Ovary (tissue), 9 donors: ENCODE results near the gene KCNMA1. TPM values are rescaled to one million over a fixed set of nuclear protein-coding genes. Genes with fewer than 3 reads are reported as not detected.

Source experiments
- DNase-seq, 5 donors: peaks; one replicate each; pipeline ENCODE4 v3.0.0-alpha.2; 2019 to 2020
- H3K27ac ChIP-seq, 2 donors: fragments of 200-600 bp; one replicate each; pipeline versions ENCODE4 v1.5.1 to v1.8.0; 2019 to 2022
- H3K27me3 ChIP-seq: fragments of 200-600 bp; one replicate; pipeline ENCODE4 v1.8.0; 2022
- H3K36me3 ChIP-seq: fragments of 200-600 bp; sonication (generic); one replicate; pipeline ENCODE4 v1.5.1; 2019
- H3K4me1 ChIP-seq: one replicate; pipeline ENCODE4 v1.8.1; 2013; ENCODE audit warnings: mild to moderate bottlenecking, moderate library complexity; ENCODE audit not compliant: insufficient read depth
- H3K4me3 ChIP-seq: fragments of 200-600 bp; sonication (generic); one replicate; pipeline ENCODE4 v1.5.1; 2017
- H3K9me3 ChIP-seq, 2 donors: fragments of 200-600 bp in 1 of 2; sonication (generic) in 1 of 2; one replicate each; pipeline versions ENCODE4 v1.5.1 to v1.8.1; 2013 to 2019; ENCODE audit warnings: mild to moderate bottlenecking in 1 of 2, moderate library complexity in 1 of 2
- EP300 ChIP-seq: sonication (generic); formaldehyde crosslinking; IDR thresholded peaks from one replicate; pipeline ENCODE4 v1.6.1; 2017; ENCODE audit warnings: antibody characterized with exemption
- POLR2A ChIP-seq: fragments of 450-650 bp; IDR thresholded peaks from one replicate; pipeline ENCODE4 v1.6.1; 2017; ENCODE audit warnings: antibody characterized with exemption, mild to moderate bottlenecking, moderate library complexity
- WGBS, 3 donors: extraction: QIAGEN DNeasy Blood & Tissue Kit in 1 of 3; methylation state at CpG; one replicate each; pipeline versions ENCODE4 v1.1.5 to v1.1.7; 2013 to 2017; 5-methylcytosine and 5-hydroxymethylcytosine counted together
- intact Hi-C, 4 donors: fragments of 100-400 bp; cut with DNase I; formaldehyde crosslinking; loops; one replicate each; pipeline versions ENCODE4 v1.11.0 to v1.15.1; 2022 to 2023
- polyA plus RNA-seq, 2 donors: library from polyadenylated mRNA; stranded (reverse); fragments of 200-250 nt in 1 of 2; fragments of 350-450 nt in 1 of 2; fragmentation: Illumina TruSeq in 1 of 2; extraction: RNeasy Lipid Tissue Mini Kit (QIAGEN cat#74804) in 1 of 2; gene quantifications; one replicate each; pipeline ENCODE4 v1.2.3, GENCODE V29; 2013 to 2014
- total RNA-seq, 7 donors: library from RNA; depleted of rRNA in 2 of 7; stranded (reverse); fragments of >200 nt in 2 of 7; fragmentation: NEBNext Ultra II Directional in 3 of 7; extraction: Animal tissue kit (Norgen Biotek cat#: 25700) in 3 of 7; gene quantifications; one replicate each; pipeline versions ENCODE4 v1.1.0 to v1.2.4, GENCODE V29; 2016 to 2023
- TF ChIP-seq, protein P1 (sequence below), 3 donors: fragments of 450-650 bp in 2 of 3; fragments of 200-600 bp in 1 of 3; IDR thresholded peaks; one replicate each; pipeline versions ENCODE4 v1.5.1 to v1.8.0; 2016 to 2022; ENCODE audit warnings: antibody characterized with exemption in 3 of 3, mild to moderate bottlenecking in 1 of 3
- donor health status: DM: no; HTN: no; CAD: no; lungs with moderate emphysema.
- donor health status: DM: no; HTN: no; CAD: no.
- donor health status: Bipolar disorder and iron deficiency.
- donor health status: DM: yes; HTN: yes; CAD: no.
- donor health status: DM: no; HTN: no; CAD: no.
- donor health status: DM: yes; HTN: yes; CAD: no.

Gene KCNMA1
- total and polyA plus RNA-seq, 9 donors, result 7.0 to 83.8 (median 25.1) TPM

- Histone ChIP-seq H3K4me1 (no peaks in the 10 kb centered on the region), H3K27me3 (no peaks in the 10 kb centered on the region), H3K36me3 (no peaks in the 10 kb centered on the region), H3K4me3 (no peak overlapping the region), H3K9me3 (no peaks in the 10 kb centered on the region), H3K27ac (no peak overlapping the region)
- no peak for TF ChIP-seq EP300
- TF ChIP-seq, protein P1, sequence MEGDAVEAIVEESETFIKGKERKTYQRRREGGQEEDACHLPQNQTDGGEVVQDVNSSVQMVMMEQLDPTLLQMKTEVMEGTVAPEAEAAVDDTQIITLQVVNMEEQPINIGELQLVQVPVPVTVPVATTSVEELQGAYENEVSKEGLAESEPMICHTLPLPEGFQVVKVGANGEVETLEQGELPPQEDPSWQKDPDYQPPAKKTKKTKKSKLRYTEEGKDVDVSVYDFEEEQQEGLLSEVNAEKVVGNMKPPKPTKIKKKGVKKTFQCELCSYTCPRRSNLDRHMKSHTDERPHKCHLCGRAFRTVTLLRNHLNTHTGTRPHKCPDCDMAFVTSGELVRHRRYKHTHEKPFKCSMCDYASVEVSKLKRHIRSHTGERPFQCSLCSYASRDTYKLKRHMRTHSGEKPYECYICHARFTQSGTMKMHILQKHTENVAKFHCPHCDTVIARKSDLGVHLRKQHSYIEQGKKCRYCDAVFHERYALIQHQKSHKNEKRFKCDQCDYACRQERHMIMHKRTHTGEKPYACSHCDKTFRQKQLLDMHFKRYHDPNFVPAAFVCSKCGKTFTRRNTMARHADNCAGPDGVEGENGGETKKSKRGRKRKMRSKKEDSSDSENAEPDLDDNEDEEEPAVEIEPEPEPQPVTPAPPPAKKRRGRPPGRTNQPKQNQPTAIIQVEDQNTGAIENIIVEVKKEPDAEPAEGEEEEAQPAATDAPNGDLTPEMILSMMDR (IDR thresholded peaks at IDR 0.05), result no peak
- no peak for DNase-seq
- WGBS, 3 donors, result 87 to 90% (median 89%) methylated on average over 17 of the region's 17 CpGs
- intact Hi-C loops, result no loop called here
Observed at GRCh38 chr10:77090381-77091356, 546.9 kb downstream of the KCNMA1 start.

GRCh38 chr10:77087366-77087765, 550.2 kb downstream of the KCNMA1 start:
- H3K36me3 ChIP-seq, result no peaks in the 10 kb centered on the region
- 95 to 98% (median 96%) methylated on average over 4 of the region's 4 CpGs for WGBS, 3 donors
- no peaks in the 10 kb centered on the region for H3K27me3 ChIP-seq
- no peak for TF ChIP-seq EP300
- TF ChIP-seq, protein P1 (IDR thresholded peaks at IDR 0.05), result no peak
- no peak for TF ChIP-seq POLR2A
- peaks cover 6% of the 10 kb centered on the region for H3K4me1 ChIP-seq
- H3K4me3 ChIP-seq, result no peak overlapping the region
- no peak overlapping the region for H3K27ac ChIP-seq
- no peaks in the 10 kb centered on the region for H3K9me3 ChIP-seq
- no peak for DNase-seq
- intact Hi-C loops, result no loop called here

DNA sequence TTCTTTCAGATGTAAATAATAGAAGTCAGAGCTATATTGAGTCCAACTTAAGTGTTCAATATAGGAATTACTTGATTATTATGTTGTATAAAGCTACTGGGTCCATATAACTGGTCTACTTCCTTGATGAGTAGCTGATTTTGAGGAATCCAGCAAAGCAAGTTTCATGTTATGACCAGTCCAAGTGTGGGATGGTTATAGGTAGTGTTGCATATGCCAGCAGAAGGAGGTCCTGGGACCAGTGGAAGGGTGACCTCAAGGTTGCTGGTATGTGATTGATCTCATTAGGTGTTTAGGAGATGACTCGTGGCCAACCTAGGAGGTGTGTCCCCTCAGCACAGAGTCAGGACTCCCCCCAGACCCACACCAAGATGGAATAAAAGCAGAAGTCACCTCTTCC, 551.5 kb downstream of the KCNMA1 start:
- Histone ChIP-seq H3K27ac (no peak overlapping the region), H3K36me3 (no peaks in the 10 kb centered on the region), H3K4me3 (no peak overlapping the region), H3K27me3 (no peaks in the 10 kb centered on the region), H3K4me1 (peaks cover 6% of the 10 kb centered on the region), H3K9me3 (no peaks in the 10 kb centered on the region)
- TF ChIP-seq POLR2A, result no peak
- TF ChIP-seq, protein P1 (IDR thresholded peaks at IDR 0.05), result no peak
- no peak for TF ChIP-seq EP300
- WGBS, 3 donors, result 98 to 100% (median 100%) methylated on average over 1 of the region's 1 CpG
- DNase-seq, result no peak
- intact Hi-C loops, result no loop called here

- H3K4me3 ChIP-seq, result no peak overlapping the region
- H3K36me3 ChIP-seq, result no peaks in the 10 kb centered on the region
- no peaks in the 10 kb centered on the region for H3K9me3 ChIP-seq
- WGBS, 3 donors, result 63 to 75% (median 69%) methylated on average over 4 of the region's 4 CpGs
- intact Hi-C loops, result no loop called here
- no peak overlapping the region for H3K27ac ChIP-seq
- TF ChIP-seq POLR2A, result no peak
- TF ChIP-seq, protein P1 (IDR thresholded peaks at IDR 0.05), result no peak
- no peak for TF ChIP-seq EP300
- no peaks in the 10 kb centered on the region for H3K27me3 ChIP-seq
- DNase-seq, result no peak
- H3K4me1 ChIP-seq, result peaks cover 6% of the 10 kb centered on the region
Observed at GRCh38 chr10:77085344-77085743, 552.3 kb downstream of the KCNMA1 start.
